ENCODE data around the gene SVOPL.

DNA sequence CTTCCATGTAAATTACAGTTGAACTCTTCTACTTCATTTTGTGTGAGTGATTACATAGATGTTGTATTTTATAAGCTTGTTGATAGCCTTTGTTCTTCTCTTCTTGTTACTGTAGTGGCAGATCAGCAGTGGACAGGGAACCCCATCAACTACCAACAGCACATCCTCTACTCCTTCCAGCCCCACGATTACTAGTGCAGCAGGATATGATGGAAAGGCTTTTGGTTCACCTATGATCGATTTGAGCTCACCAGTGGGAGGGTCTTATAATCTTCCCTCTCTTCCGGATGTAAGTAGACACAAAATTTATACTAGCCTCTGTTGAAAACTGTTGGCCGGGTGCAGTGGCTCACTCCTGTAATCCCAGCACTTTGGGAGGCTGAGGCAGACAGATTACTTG lies 130.4 kb downstream of the SVOPL start:
- no peak for TF ChIP-seq EP300 (IDR thresholded peaks at IDR 0.05; ENCODE audit: borderline replicate concordance)
- TF ChIP-seq TCF12 (IDR thresholded peaks at IDR 0.05; ENCODE audit: low read depth), result no peak
- TF ChIP-seq FOXM1 (IDR thresholded peaks at IDR 0.05; ENCODE audit: borderline replicate concordance, low read depth), result no peak
- no peak for TF ChIP-seq CREB1 (IDR thresholded peaks at IDR 0.05; ENCODE audit: low read depth)
- no peak for TF ChIP-seq RAD21 (IDR thresholded peaks at IDR 0.05; ENCODE audit: low read depth)
- TF ChIP-seq TEAD4 (IDR thresholded peaks at IDR 0.05), result no peak
- TF ChIP-seq, protein P1, sequence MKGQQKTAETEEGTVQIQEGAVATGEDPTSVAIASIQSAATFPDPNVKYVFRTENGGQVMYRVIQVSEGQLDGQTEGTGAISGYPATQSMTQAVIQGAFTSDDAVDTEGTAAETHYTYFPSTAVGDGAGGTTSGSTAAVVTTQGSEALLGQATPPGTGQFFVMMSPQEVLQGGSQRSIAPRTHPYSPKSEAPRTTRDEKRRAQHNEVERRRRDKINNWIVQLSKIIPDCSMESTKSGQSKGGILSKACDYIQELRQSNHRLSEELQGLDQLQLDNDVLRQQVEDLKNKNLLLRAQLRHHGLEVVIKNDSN (IDR thresholded peaks at IDR 0.05), result no peak
- TF ChIP-seq, protein P2, sequence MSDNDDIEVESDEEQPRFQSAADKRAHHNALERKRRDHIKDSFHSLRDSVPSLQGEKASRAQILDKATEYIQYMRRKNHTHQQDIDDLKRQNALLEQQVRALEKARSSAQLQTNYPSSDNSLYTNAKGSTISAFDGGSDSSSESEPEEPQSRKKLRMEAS (IDR thresholded peaks at IDR 0.05), result no peak
- TF ChIP-seq TAF1 (IDR thresholded peaks at IDR 0.05; ENCODE audit: low read depth), result no peak
- TF ChIP-seq, protein P3, sequence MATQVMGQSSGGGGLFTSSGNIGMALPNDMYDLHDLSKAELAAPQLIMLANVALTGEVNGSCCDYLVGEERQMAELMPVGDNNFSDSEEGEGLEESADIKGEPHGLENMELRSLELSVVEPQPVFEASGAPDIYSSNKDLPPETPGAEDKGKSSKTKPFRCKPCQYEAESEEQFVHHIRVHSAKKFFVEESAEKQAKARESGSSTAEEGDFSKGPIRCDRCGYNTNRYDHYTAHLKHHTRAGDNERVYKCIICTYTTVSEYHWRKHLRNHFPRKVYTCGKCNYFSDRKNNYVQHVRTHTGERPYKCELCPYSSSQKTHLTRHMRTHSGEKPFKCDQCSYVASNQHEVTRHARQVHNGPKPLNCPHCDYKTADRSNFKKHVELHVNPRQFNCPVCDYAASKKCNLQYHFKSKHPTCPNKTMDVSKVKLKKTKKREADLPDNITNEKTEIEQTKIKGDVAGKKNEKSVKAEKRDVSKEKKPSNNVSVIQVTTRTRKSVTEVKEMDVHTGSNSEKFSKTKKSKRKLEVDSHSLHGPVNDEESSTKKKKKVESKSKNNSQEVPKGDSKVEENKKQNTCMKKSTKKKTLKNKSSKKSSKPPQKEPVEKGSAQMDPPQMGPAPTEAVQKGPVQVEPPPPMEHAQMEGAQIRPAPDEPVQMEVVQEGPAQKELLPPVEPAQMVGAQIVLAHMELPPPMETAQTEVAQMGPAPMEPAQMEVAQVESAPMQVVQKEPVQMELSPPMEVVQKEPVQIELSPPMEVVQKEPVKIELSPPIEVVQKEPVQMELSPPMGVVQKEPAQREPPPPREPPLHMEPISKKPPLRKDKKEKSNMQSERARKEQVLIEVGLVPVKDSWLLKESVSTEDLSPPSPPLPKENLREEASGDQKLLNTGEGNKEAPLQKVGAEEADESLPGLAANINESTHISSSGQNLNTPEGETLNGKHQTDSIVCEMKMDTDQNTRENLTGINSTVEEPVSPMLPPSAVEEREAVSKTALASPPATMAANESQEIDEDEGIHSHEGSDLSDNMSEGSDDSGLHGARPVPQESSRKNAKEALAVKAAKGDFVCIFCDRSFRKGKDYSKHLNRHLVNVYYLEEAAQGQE (IDR thresholded peaks at IDR 0.05; ENCODE audit: low read depth), result no peak
- TF ChIP-seq CEBPB (IDR thresholded peaks at IDR 0.05), result no peak
